ENCODE data around the gene FAR2.
"Not testable (repeated sequence)": the region's sequence is repeated elsewhere in the genome, so short reads cannot be mapped to it uniquely, and the experiment has no call there.

The FAR2 gene

GRCh38 chr12:29337325-29337724 is 188.2 kb downstream of the FAR2 start:
- no peak for DNase-seq

DNA sequence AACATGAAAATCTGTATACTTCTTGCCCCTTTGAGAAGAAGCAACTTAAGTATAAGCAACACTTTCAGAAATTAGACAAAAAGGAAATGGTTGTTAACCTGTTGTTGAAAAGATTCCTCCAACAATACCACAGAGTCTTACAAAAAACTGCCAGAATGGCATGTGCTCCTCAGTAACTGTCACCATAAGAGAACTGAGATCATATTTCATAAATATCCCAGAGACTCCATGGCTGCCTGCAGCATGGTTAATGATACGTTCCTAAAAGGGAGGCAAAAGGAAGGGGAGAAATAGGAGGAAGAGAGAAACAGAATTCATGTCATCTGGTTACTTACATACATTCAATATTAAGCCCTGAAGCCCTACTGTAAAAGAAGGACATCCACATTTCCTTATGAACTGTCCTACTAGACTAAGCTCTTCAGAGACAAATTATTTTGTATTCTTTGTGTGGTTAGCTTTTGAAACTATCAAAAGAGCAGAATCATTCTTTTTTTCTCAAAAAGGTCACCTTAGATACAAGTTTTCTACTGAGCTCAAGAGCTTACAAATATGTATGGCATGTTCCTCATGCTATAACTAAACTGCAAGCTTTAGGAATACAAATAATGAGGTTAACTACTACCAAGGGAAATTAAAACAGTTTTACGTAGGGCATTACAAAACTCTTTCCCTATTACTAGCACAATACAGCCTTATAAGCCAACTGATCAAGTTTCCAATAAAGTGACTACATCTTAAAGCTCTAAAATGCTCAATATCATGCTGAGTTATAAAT is 194.1 kb downstream of the FAR2 start:
- DNase-seq: no peak

DNA sequence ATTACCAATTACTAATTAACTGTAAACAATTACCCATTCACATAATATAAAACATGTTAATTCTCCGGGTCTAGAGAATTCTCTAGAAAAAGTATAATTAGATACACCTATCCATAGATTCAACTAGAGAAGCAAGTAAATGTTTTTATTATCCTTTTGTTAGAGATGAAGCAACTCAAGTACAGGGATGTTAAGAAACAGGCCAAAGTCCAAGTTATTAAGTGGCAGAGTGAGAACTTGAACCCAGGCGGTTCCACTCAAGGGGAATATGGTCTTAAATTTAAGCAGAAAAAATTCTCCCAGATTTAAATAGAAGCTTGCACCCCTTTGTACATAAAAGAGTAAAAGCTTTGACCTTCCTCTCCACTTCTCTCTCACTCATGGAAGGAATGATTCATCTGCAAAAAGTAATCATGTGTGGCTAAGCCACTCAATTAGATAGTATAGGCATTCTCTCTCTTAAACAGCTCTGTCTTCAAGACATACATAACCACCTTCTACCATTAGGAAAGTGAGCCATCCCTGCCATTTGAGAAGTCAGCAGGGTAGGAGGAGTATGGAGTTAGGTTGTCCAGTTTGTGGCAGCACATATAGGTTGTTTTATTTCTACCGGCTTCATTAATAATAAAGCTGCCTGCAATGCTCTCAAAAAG is 197.8 kb downstream of the FAR2 start:
- DNase-seq: no peak

GRCh38 chr12:29350080-29350479 is 201.0 kb downstream of the FAR2 start:
- DNase-seq: no peak

DNA sequence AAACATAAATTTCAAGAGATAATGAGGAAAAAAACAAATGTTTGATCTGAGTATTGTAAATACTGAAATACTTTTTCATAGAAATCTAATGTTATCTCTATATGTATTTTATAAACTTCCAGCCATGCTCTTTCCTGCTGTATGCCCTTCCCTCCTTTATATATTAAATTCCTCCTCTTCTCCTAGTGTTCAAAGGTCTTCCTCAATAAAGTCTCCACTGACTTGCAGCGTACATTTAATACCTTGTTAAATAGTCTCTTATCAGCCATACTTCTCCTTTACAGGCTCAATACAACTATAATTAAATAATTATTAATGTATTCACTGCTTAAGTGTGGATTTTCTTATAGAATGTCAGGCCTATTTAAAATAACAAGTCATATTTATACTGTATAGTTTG is 205.9 kb downstream of the FAR2 start:
- no peak for DNase-seq

DNA sequence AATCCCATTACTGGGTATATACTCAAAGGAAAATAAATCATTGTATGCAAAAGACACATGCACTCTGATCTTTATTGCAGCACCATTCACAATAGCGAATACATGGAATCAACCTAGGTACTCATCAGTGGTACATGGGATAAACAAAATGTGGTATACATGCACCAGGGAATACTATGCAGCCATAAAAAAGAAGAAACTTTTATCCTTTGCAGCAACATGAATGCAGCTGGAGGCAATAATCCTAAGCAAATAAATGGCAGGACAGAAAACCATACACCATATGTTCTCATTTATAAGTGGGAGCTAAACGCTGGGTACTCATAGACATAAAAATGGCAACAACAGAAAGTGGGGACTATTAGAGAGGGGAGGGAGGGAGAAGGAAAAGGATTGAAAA is 216.0 kb downstream of the FAR2 start:
- no peak for DNase-seq

GRCh38 chr12:29374012-29374411 is 224.9 kb downstream of the FAR2 start:
- no peak for DNase-seq

DNA sequence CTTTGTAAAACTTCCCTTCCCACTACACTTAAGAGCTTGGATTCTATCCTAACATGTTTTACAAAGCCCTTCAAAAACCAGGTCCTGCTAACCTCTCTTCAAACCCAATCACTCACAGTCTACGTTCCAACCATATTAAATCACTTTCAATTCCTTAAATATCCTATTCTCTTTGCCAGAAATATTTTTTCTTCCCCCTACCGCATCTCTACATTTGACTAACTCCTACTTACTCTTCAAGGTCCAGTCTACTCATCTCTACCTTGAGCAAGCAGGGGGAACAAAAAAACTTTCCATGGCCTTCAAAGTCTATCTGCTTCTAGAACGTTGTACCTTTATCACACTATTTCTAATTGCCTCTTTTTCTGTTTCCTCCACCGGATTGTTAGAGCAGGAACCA is 225.8 kb downstream of the FAR2 start:
- DNase-seq: no peak

- no peak for DNase-seq
Observed at GRCh38 chr12:29376118-29376517, 227.0 kb downstream of the FAR2 start.

GRCh38 chr12:29380536-29381523 is 231.8 kb downstream of the FAR2 start, which contains the start of gene ERGIC2:
Gene ERGIC2, minus strand, starts transcription at chr12:29381172. Its CDS starts 9,539 bp downstream, at chr12:29371633.
- DNase-seq: peak; percentile 87

DNA sequence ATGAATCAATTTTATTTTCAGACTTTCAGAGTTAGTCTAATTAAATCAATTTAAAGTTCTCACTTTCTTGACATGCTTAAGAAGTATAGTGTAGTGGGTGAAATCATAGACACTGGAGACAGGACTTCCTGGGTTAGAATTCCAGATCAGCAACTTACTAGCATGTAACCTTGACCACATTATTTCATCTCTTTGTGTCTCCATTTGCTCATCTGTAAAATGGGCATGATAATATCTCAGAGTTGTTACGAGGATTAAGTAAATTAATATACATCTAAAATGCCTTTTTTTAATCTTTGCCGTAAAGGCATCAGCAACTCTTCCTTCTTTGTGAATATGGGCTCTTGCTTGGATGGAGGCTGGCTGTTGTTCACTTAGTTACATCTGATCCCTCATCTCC is 233.2 kb downstream of the FAR2 start:
- DNase-seq: no peak

- not testable (repeated sequence) for DNase-seq
Observed at GRCh38 chr12:29385194-29385593, 236.1 kb downstream of the FAR2 start.

All from effector CD8-positive, alpha-beta T cell (primary cell).